Activated B cell treated with CpG ODN at 0.5 μM for 24 hours (primary cell): ENCODE measurements around the gene THSD4. TPM values are rescaled to one million over a fixed set of nuclear protein-coding genes. Genes with fewer than 3 reads are reported as not detected.

ENCODE experiments used
- ATAC-seq: fragments of 200-7000 bp; cut with Tn5 transposase; one replicate; pipeline ENCODE4 v1.10.0; 2021; ENCODE audit warnings: low read depth, mild to moderate bottlenecking, moderate library complexity
- CTCF ChIA-PET: fragments of 350-600 bp; sonication (Branson Sonifier 250); formaldehyde crosslinking; loops from one replicate; lab custom pipeline; 2021; ENCODE audit warnings: antibody characterized with exemption; lab: Charles Lee
- POLR2A ChIA-PET: fragments of 350-600 bp; sonication (Branson Sonifier 250); formaldehyde crosslinking; loops from one replicate; lab custom pipeline; 2021; ENCODE audit warnings: antibody characterized with exemption; lab: Charles Lee
- DNase-seq: peaks from one replicate; pipeline ENCODE4 v3.0.0; 2022
- H3K27ac Mint-ChIP-seq: one replicate; pipeline ENCODE4 v1.8.0; 2020; ENCODE audit warnings: mixed read lengths
- H3K27me3 Mint-ChIP-seq: one replicate; pipeline ENCODE4 v1.8.0; 2021; ENCODE audit warnings: mixed read lengths
- H3K36me3 Mint-ChIP-seq: one replicate; pipeline ENCODE4 v1.8.0; 2021; ENCODE audit warnings: low read depth, mixed read lengths
- H3K4me1 Mint-ChIP-seq: one replicate; pipeline ENCODE4 v1.8.0; 2021; ENCODE audit warnings: mixed read lengths
- H3K4me3 Mint-ChIP-seq: one replicate; pipeline ENCODE4 v1.8.0; 2020; ENCODE audit warnings: mild to moderate bottlenecking, mixed read lengths
- H3K9me3 Mint-ChIP-seq: one replicate; pipeline ENCODE4 v1.8.0; 2020; ENCODE audit warnings: mixed read lengths
- intact Hi-C: fragments of 100-400 bp; cut with micrococcal nuclease; formaldehyde crosslinking; loops from one replicate; pipeline ENCODE4 v1.15.1; 2024
- total RNA-seq: library from RNA; stranded (reverse); gene quantifications from 2 replicates; pipeline ENCODE4 v1.2.3, GENCODE V29; 2022
- TF ChIP-seq, protein P1 (sequence below): fragments of 200-600 bp; IDR thresholded peaks from one replicate; pipeline ENCODE4 v1.8.0; 2022; ENCODE audit warnings: antibody characterized with exemption, mild to moderate bottlenecking

Gene THSD4
- total RNA-seq, 1 donor from 2014 or later: not detected

DNA sequence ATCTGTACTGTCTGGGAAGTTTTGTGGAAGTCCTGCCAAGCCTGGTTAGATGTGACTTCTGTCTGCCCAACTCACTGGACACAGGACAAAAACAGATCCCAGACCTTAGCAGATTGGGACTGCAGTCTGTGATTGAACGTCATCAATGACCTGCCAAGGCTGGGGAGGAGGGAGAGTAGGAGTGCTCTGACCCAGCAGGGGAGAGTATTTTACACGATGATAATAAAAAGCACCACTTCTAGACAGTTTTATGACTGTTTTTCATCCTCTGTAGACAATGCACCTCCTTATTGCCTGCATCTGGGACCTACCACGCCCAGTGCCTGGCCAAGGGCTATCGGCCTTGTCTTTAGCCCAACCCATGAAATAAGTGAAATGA, 592.8 kb downstream of the THSD4 start:
- H3K4me1 Mint-ChIP-seq: no peaks in the 10 kb centered on the region
- TF ChIP-seq, protein P1, sequence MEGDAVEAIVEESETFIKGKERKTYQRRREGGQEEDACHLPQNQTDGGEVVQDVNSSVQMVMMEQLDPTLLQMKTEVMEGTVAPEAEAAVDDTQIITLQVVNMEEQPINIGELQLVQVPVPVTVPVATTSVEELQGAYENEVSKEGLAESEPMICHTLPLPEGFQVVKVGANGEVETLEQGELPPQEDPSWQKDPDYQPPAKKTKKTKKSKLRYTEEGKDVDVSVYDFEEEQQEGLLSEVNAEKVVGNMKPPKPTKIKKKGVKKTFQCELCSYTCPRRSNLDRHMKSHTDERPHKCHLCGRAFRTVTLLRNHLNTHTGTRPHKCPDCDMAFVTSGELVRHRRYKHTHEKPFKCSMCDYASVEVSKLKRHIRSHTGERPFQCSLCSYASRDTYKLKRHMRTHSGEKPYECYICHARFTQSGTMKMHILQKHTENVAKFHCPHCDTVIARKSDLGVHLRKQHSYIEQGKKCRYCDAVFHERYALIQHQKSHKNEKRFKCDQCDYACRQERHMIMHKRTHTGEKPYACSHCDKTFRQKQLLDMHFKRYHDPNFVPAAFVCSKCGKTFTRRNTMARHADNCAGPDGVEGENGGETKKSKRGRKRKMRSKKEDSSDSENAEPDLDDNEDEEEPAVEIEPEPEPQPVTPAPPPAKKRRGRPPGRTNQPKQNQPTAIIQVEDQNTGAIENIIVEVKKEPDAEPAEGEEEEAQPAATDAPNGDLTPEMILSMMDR: no peak
- POLR2A ChIA-PET: no interaction called here
- DNase-seq (no peak), ATAC-seq (no peak)
- no peak overlapping the region for H3K27ac Mint-ChIP-seq
- no peaks in the 10 kb centered on the region for H3K36me3 Mint-ChIP-seq
- peaks cover 23% of the 10 kb centered on the region for H3K27me3 Mint-ChIP-seq
- CTCF ChIA-PET: no interaction called here
- H3K4me3 Mint-ChIP-seq: no peak overlapping the region
- intact Hi-C loops: no loop called here
- H3K9me3 Mint-ChIP-seq: no peaks in the 10 kb centered on the region

DNA sequence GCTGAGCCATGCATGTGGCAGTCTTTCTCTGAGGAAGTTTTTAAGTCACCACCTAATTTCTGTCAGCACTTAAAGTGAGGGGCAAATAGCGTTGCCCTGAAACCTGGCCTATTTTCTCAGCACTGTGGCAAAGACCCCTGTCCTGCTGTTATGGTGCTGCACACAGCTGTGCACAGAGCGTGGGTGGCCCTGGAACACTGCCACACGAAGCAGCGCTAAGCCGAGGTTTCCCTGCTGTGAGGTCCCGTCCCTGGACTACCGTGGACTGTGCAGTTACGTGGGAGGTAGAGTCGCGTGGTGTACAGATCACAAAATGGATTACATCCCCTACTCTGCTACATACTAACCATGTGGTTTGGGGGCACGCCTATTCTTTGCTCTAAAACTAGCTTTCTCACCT, 593.5 kb downstream of the THSD4 start:
- no peaks in the 10 kb centered on the region for H3K9me3 Mint-ChIP-seq
- H3K27me3 Mint-ChIP-seq: peaks cover 25% of the 10 kb centered on the region
- ATAC-seq (no peak), DNase-seq (no peak)
- no peak overlapping the region for H3K4me3 Mint-ChIP-seq
- ChIA-PET CTCF (no interaction called here), POLR2A (no interaction called here)
- no peaks in the 10 kb centered on the region for H3K4me1 Mint-ChIP-seq
- intact Hi-C loops: no loop called here
- TF ChIP-seq, protein P1: no peak
- no peak overlapping the region for H3K27ac Mint-ChIP-seq
- H3K36me3 Mint-ChIP-seq: no peaks in the 10 kb centered on the region

DNA sequence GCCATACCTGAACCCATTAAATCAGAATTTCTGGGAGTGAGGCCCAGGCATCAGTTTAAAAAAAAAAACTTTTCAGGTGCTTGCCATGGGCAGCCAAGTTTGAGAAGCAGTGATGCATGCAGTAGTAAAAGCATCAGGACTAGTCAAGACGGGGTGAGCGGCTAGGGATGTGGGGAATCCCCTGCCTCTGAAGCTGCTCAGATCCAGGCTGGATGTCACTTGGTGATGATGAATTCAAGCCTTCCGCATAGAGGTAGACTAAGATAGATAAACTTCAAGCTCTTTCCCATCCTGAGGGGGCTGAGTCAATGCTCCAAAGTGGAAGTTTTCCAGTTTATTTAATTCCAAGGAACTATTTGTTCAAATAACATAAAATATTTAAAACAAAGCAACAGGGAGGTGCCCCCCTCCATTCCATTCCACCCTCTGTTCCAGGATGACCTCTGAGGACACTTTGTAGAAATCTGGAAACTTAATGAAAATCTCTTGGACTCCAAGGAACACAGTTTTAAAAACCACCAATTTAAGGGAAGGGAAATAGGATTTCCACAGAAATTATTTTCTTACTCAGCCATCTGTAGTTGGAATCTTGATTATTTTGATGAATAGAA, 594.6 kb downstream of the THSD4 start:
- peaks cover 22% of the 10 kb centered on the region for H3K27me3 Mint-ChIP-seq
- no peak overlapping the region for H3K27ac Mint-ChIP-seq
- no peaks in the 10 kb centered on the region for H3K4me1 Mint-ChIP-seq
- ChIA-PET CTCF (no interaction called here), POLR2A (no interaction called here)
- intact Hi-C loops: no loop called here
- TF ChIP-seq, protein P1: no peak
- no peaks in the 10 kb centered on the region for H3K36me3 Mint-ChIP-seq
- no peaks in the 10 kb centered on the region for H3K9me3 Mint-ChIP-seq
- DNase-seq (no peak), ATAC-seq (no peak)
- no peak overlapping the region for H3K4me3 Mint-ChIP-seq

DNA sequence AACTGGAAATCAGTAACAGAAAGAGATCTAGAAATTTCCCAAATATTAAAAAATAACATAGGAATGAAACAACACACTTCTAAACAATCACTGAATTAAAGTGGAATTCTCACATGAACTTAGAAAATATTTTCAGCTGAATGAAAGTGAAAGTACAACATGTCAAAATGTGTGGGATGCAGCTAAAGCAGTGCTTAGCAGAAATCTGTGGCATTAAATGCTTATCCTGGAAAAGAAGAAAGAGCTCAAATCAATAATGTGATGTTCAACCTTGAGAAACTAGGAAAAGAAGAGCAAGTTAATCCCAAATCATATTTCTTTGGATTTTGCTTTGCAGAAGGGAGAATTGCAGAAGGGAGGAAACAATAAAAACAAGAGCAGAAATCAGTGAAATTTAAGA, 596.9 kb downstream of the THSD4 start:
- CTCF ChIA-PET: no interaction called here

DNA sequence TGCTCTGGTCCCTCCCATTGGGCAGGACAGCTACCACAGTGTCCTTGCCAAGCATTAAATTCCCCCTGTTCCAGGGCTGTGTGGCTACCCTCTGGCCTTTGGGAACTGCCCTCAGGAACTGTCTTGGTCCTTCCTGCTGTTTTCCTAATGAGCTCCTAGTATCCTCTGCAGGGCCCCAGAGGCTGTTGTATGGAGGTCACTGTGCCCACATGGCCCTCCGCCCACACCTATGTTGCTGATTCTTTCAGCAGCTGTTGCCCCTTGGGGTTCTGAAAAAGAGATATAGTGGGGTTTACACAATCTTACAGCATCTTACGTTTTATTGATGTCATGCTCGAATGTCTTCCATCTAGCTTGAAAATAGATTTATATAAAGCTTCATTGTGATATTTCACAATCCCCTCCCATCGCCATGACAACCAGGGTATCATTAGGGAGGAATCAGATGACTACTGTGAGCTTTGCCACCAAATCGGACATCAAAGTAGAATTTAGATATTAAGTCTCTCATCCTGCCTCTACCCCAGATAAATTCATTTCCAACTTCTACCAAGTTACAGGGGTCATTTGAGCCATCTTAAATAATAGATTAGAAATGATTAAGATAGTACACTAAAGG, 598.0 kb downstream of the THSD4 start:
- intact Hi-C loops: no loop called here
- no peak overlapping the region for H3K4me3 Mint-ChIP-seq
- H3K9me3 Mint-ChIP-seq: no peaks in the 10 kb centered on the region
- H3K4me1 Mint-ChIP-seq: no peaks in the 10 kb centered on the region
- ChIA-PET POLR2A (no interaction called here), CTCF (no interaction called here)
- H3K27ac Mint-ChIP-seq: no peak overlapping the region
- no peaks in the 10 kb centered on the region for H3K36me3 Mint-ChIP-seq
- peaks cover 11% of the 10 kb centered on the region for H3K27me3 Mint-ChIP-seq
- no peak for ATAC-seq
- TF ChIP-seq, protein P1: no peak
- DNase-seq: no peak

More for the DNA sequence above, 596.9 kb downstream of the THSD4 start:
- TF ChIP-seq, protein P1: no peak
- H3K27ac Mint-ChIP-seq: no peak overlapping the region
- intact Hi-C loops: no loop called here
- no peaks in the 10 kb centered on the region for H3K9me3 Mint-ChIP-seq
- POLR2A ChIA-PET: no interaction called here
- DNase-seq (no peak), ATAC-seq (no peak)
- H3K4me1 Mint-ChIP-seq: no peaks in the 10 kb centered on the region
- H3K27me3 Mint-ChIP-seq: peaks cover 11% of the 10 kb centered on the region
- H3K36me3 Mint-ChIP-seq: no peaks in the 10 kb centered on the region
- H3K4me3 Mint-ChIP-seq: no peak overlapping the region
